ENCODE data around the gene LHCGR.

Gene LHCGR

GRCh38 chr2:48694149-48694548 lies 61.4 kb downstream of the LHCGR start:
- no peak overlapping the region for H3K27ac ChIP-seq (ENCODE audit: low read depth, low read length)
- H3K4me3 ChIP-seq (ENCODE audit: low read length): no peak overlapping the region
- H3K4me1 ChIP-seq (ENCODE audit: control insufficient read depth, insufficient read depth, low read length): no peaks in the 10 kb centered on the region
- no peak overlapping the region for H3K9ac ChIP-seq (ENCODE audit: low read length)
- no peaks in the 10 kb centered on the region for H3K27me3 ChIP-seq (ENCODE audit: control insufficient read depth, insufficient read depth, low read length)
- H3K36me3 ChIP-seq (ENCODE audit: control insufficient read depth, insufficient read depth, low read length): no peaks in the 10 kb centered on the region

- H3K36me3 ChIP-seq (ENCODE audit: control insufficient read depth, insufficient read depth, low read length): no peaks in the 10 kb centered on the region
- no peak overlapping the region for H3K4me3 ChIP-seq (ENCODE audit: low read length)
- no peak overlapping the region for H3K27ac ChIP-seq (ENCODE audit: low read depth, low read length)
- H3K9ac ChIP-seq (ENCODE audit: low read length): no peak overlapping the region
- no peaks in the 10 kb centered on the region for H3K27me3 ChIP-seq (ENCODE audit: control insufficient read depth, insufficient read depth, low read length)
- H3K4me1 ChIP-seq (ENCODE audit: control insufficient read depth, insufficient read depth, low read length): no peaks in the 10 kb centered on the region
Measured at GRCh38 chr2:48693645-48694044, 61.9 kb downstream of the LHCGR start.

- H3K4me1 ChIP-seq (ENCODE audit: control insufficient read depth, insufficient read depth, low read length): no peaks in the 10 kb centered on the region
- H3K36me3 ChIP-seq (ENCODE audit: control insufficient read depth, insufficient read depth, low read length): no peaks in the 10 kb centered on the region
- no peak overlapping the region for H3K27ac ChIP-seq (ENCODE audit: low read depth, low read length)
- no peak overlapping the region for H3K9ac ChIP-seq (ENCODE audit: low read length)
- no peaks in the 10 kb centered on the region for H3K27me3 ChIP-seq (ENCODE audit: control insufficient read depth, insufficient read depth, low read length)
- no peak overlapping the region for H3K4me3 ChIP-seq (ENCODE audit: low read length)
Measured at GRCh38 chr2:48693066-48693465, 62.5 kb downstream of the LHCGR start.

GRCh38 chr2:48691935-48692691 lies 63.4 kb downstream of the LHCGR start:
- Histone ChIP-seq H3K27ac (ENCODE audit: low read depth, low read length) (no peak overlapping the region), H3K4me1 (ENCODE audit: control insufficient read depth, insufficient read depth, low read length) (no peaks in the 10 kb centered on the region), H3K27me3 (ENCODE audit: control insufficient read depth, insufficient read depth, low read length) (no peaks in the 10 kb centered on the region), H3K36me3 (ENCODE audit: control insufficient read depth, insufficient read depth, low read length) (no peaks in the 10 kb centered on the region), H3K4me3 (ENCODE audit: low read length) (no peak overlapping the region), H3K9ac (ENCODE audit: low read length) (no peak overlapping the region)

- Histone ChIP-seq H3K27ac (ENCODE audit: low read depth, low read length) (no peak overlapping the region), H3K9ac (ENCODE audit: low read length) (no peak overlapping the region), H3K4me1 (ENCODE audit: control insufficient read depth, insufficient read depth, low read length) (no peaks in the 10 kb centered on the region), H3K4me3 (ENCODE audit: low read length) (no peak overlapping the region), H3K27me3 (ENCODE audit: control insufficient read depth, insufficient read depth, low read length) (no peaks in the 10 kb centered on the region), H3K36me3 (ENCODE audit: control insufficient read depth, insufficient read depth, low read length) (no peaks in the 10 kb centered on the region)
Measured at GRCh38 chr2:48685126-48685525, 70.4 kb downstream of the LHCGR start.

- Histone ChIP-seq H3K4me1 (ENCODE audit: control insufficient read depth, insufficient read depth, low read length) (no peaks in the 10 kb centered on the region), H3K27me3 (ENCODE audit: control insufficient read depth, insufficient read depth, low read length) (no peaks in the 10 kb centered on the region), H3K27ac (ENCODE audit: low read depth, low read length) (no peak overlapping the region), H3K9ac (ENCODE audit: low read length) (no peak overlapping the region), H3K36me3 (ENCODE audit: control insufficient read depth, insufficient read depth, low read length) (no peaks in the 10 kb centered on the region), H3K4me3 (ENCODE audit: low read length) (no peak overlapping the region)
Measured at GRCh38 chr2:48677450-48677849, 78.1 kb downstream of the LHCGR start.

GRCh38 chr2:48674933-48675332 lies 80.6 kb downstream of the LHCGR start:
- Histone ChIP-seq H3K36me3 (ENCODE audit: control insufficient read depth, insufficient read depth, low read length) (no peaks in the 10 kb centered on the region), H3K27me3 (ENCODE audit: control insufficient read depth, insufficient read depth, low read length) (no peaks in the 10 kb centered on the region)

GRCh38 chr2:48673581-48673980 lies 81.9 kb downstream of the LHCGR start:
- Histone ChIP-seq H3K27ac (ENCODE audit: low read depth, low read length) (no peak overlapping the region), H3K4me1 (ENCODE audit: control insufficient read depth, insufficient read depth, low read length) (no peaks in the 10 kb centered on the region), H3K4me3 (ENCODE audit: low read length) (no peak overlapping the region), H3K36me3 (ENCODE audit: control insufficient read depth, insufficient read depth, low read length) (no peaks in the 10 kb centered on the region), H3K9ac (ENCODE audit: low read length) (no peak overlapping the region), H3K27me3 (ENCODE audit: control insufficient read depth, insufficient read depth, low read length) (no peaks in the 10 kb centered on the region)

More at GRCh38 chr2:48674933-48675332, 80.6 kb downstream of the LHCGR start:
- no peak overlapping the region for H3K4me3 ChIP-seq (ENCODE audit: low read length)
- H3K27ac ChIP-seq (ENCODE audit: low read depth, low read length): no peak overlapping the region
- H3K9ac ChIP-seq (ENCODE audit: low read length): no peak overlapping the region
- no peaks in the 10 kb centered on the region for H3K4me1 ChIP-seq (ENCODE audit: control insufficient read depth, insufficient read depth, low read length)

- no peaks in the 10 kb centered on the region for H3K27me3 ChIP-seq (ENCODE audit: control insufficient read depth, insufficient read depth, low read length)
- no peaks in the 10 kb centered on the region for H3K4me1 ChIP-seq (ENCODE audit: control insufficient read depth, insufficient read depth, low read length)
- no peak overlapping the region for H3K27ac ChIP-seq (ENCODE audit: low read depth, low read length)
- no peaks in the 10 kb centered on the region for H3K36me3 ChIP-seq (ENCODE audit: control insufficient read depth, insufficient read depth, low read length)
- no peak overlapping the region for H3K4me3 ChIP-seq (ENCODE audit: low read length)
- H3K9ac ChIP-seq (ENCODE audit: low read length): no peak overlapping the region
Measured at GRCh38 chr2:48668992-48669391, 86.5 kb downstream of the LHCGR start.

- Histone ChIP-seq H3K4me3 (ENCODE audit: low read length) (no peak overlapping the region), H3K27me3 (ENCODE audit: control insufficient read depth, insufficient read depth, low read length) (no peaks in the 10 kb centered on the region), H3K27ac (ENCODE audit: low read depth, low read length) (no peak overlapping the region), H3K4me1 (ENCODE audit: control insufficient read depth, insufficient read depth, low read length) (no peaks in the 10 kb centered on the region), H3K9ac (ENCODE audit: low read length) (no peak overlapping the region), H3K36me3 (ENCODE audit: control insufficient read depth, insufficient read depth, low read length) (no peaks in the 10 kb centered on the region)
Measured at GRCh38 chr2:48651158-48651790, 104.2 kb downstream of the LHCGR start.

GRCh38 chr2:48638261-48638660 lies 117.3 kb downstream of the LHCGR start:
- Histone ChIP-seq H3K9ac (ENCODE audit: low read length) (no peak overlapping the region), H3K36me3 (ENCODE audit: control insufficient read depth, insufficient read depth, low read length) (no peaks in the 10 kb centered on the region), H3K4me1 (ENCODE audit: control insufficient read depth, insufficient read depth, low read length) (no peaks in the 10 kb centered on the region), H3K27ac (ENCODE audit: low read depth, low read length) (no peak overlapping the region), H3K4me3 (ENCODE audit: low read length) (no peak overlapping the region), H3K27me3 (ENCODE audit: control insufficient read depth, insufficient read depth, low read length) (no peaks in the 10 kb centered on the region)
